IMR-90 (cell line): Measurements from ENCODE around the gene CBY1. TPM values are rescaled to one million over a fixed set of nuclear protein-coding genes. Genes with fewer than 3 reads are reported as not detected.

ENCODE experiments used
- ATAC-seq: fragments of 200-7000 bp; cut with Tn5 transposase; 2 replicates; pipeline ENCODE4 v1.9.1; 2020; ENCODE audit warnings: low read depth, mild to moderate bottlenecking, moderate library complexity
- BruUV-seq: library from RNA; stranded (reverse); fragments of 400-500 nt; replicated peaks from 2 replicates; lab custom pipeline; 2021; lab: Mats Ljungman, UMichigan
- CTCF ChIA-PET: fragments of 300-600 bp; formaldehyde crosslinking; extraction: SDS; loops from one replicate; lab custom pipeline; 2021; ENCODE audit warnings: antibody characterized with exemption; lab: Yijun Ruan, JAX
- POLR2A ChIA-PET: fragments of 300-600 bp; sonication (Branson Sonifier 250); formaldehyde crosslinking; loops from one replicate; lab custom pipeline; 2022; ENCODE audit warnings: antibody characterized with exemption; ENCODE audit not compliant: unreplicated experiment; lab: Charles Lee
- DNase-seq: peaks from one replicate; pipeline ENCODE4 v3.0.0; 2013
- H2AFZ ChIP-seq: replicated peaks from 2 replicates; pipeline ENCODE3; 2013; ENCODE audit warnings: low read length, mild to moderate bottlenecking; ENCODE audit not compliant: poor library complexity
- H2AK5ac ChIP-seq: 2 replicates; pipeline ENCODE4 v1.6.1; 2013; ENCODE audit warnings: low read depth, low read length, inconsistent platforms
- H2AK9ac ChIP-seq: replicated peaks from 2 replicates; pipeline ENCODE3; 2013; ENCODE audit warnings: mild to moderate bottlenecking, low read depth, low read length, moderate library complexity; ENCODE audit not compliant: poor library complexity
- H2BK120ac ChIP-seq: 2 replicates; pipeline ENCODE4 v1.6.1; 2013; ENCODE audit warnings: low read depth, low read length, inconsistent platforms
- H2BK15ac ChIP-seq: 3 replicates; pipeline ENCODE4 v1.6.1; 2013; ENCODE audit warnings: low read depth, low read length, inconsistent platforms
- H2BK20ac ChIP-seq: 2 replicates; pipeline ENCODE4 v1.6.1; 2013; ENCODE audit warnings: low read depth, mild to moderate bottlenecking, inconsistent platforms, low read length, moderate library complexity
- H2BK5ac ChIP-seq: 2 replicates; pipeline ENCODE4 v1.6.1; 2013; ENCODE audit warnings: mild to moderate bottlenecking, low read depth, low read length, inconsistent platforms; ENCODE audit not compliant: poor library complexity, severe bottlenecking
- H3K14ac ChIP-seq: replicated peaks from 2 replicates; pipeline ENCODE4 v1.6.1; 2013; ENCODE audit warnings: low read depth, low read length, inconsistent platforms
- H3K18ac ChIP-seq: 2 replicates; pipeline ENCODE4 v1.6.1; 2013; ENCODE audit warnings: low read depth, low read length, control low read depth
- H3K23ac ChIP-seq: 2 replicates; pipeline ENCODE4 v1.6.1; 2013; ENCODE audit warnings: low read depth, low read length, inconsistent platforms
- H3K27ac ChIP-seq: 2 replicates; pipeline ENCODE4 v1.5.1; 2013; ENCODE audit warnings: mild to moderate bottlenecking, control low read depth, low read length; ENCODE audit not compliant: insufficient read depth
- H3K27me3 ChIP-seq: 2 replicates; pipeline ENCODE4 v1.6.1; 2013; ENCODE audit warnings: low read length; ENCODE audit not compliant: control insufficient read depth, insufficient read depth
- H3K36me3 ChIP-seq: 2 replicates; pipeline ENCODE4 v1.6.1; 2013; ENCODE audit warnings: low read length, mixed read lengths; ENCODE audit not compliant: control insufficient read depth, insufficient read depth
- H3K4ac ChIP-seq: 2 replicates; pipeline ENCODE4 v1.6.1; 2013; ENCODE audit warnings: low read depth, low read length, inconsistent platforms
- H3K4me1 ChIP-seq: 2 replicates; pipeline ENCODE4 v1.6.1; 2013; ENCODE audit warnings: low read length, mixed read lengths; ENCODE audit not compliant: control insufficient read depth, insufficient read depth
- H3K4me2 ChIP-seq: 2 replicates; pipeline ENCODE4 v1.6.1; 2013; ENCODE audit warnings: low read depth, mild to moderate bottlenecking, control low read depth, low read length, moderate library complexity
- H3K4me3 ChIP-seq: 2 replicates; pipeline ENCODE4 v1.5.1; 2013; ENCODE audit warnings: low read depth, mild to moderate bottlenecking, control low read depth, low read length, moderate library complexity; ENCODE audit not compliant: insufficient read depth
- H3K56ac ChIP-seq: 2 replicates; pipeline ENCODE4 v1.6.1; 2013; ENCODE audit warnings: low read length, inconsistent platforms; ENCODE audit not compliant: insufficient read depth; ENCODE audit errors: extremely low read depth
- H3K79me1 ChIP-seq, 2 experiments: 2 replicates each; pipeline ENCODE4 v1.6.1; 2013; ENCODE audit warnings: low read length in 2 of 2, inconsistent platforms in 1 of 2, low read depth in 1 of 2
- H3K9ac ChIP-seq: 2 replicates; pipeline ENCODE4 v1.6.1; 2013; ENCODE audit warnings: low read depth, low read length, control low read depth
- H3K9me1 ChIP-seq: 2 replicates; pipeline ENCODE4 v1.6.1; 2013; ENCODE audit warnings: low read length, inconsistent platforms; ENCODE audit not compliant: insufficient read depth
- H3K9me3 ChIP-seq: 2 replicates; pipeline ENCODE4 v1.6.1; 2013; ENCODE audit warnings: low read length; ENCODE audit not compliant: control insufficient read depth, insufficient read depth
- H4K20me1 ChIP-seq: 2 replicates; pipeline ENCODE4 v1.6.1; 2013; ENCODE audit warnings: low read length, inconsistent platforms; ENCODE audit not compliant: insufficient read depth
- H4K5ac ChIP-seq: 2 replicates; pipeline ENCODE4 v1.6.1; 2013; ENCODE audit warnings: mild to moderate bottlenecking, low read depth, low read length, control low read depth
- H4K8ac ChIP-seq, 2 experiments: 2 replicates each; pipeline ENCODE4 v1.6.1; 2013; ENCODE audit warnings: low read depth in 2 of 2, low read length in 2 of 2, control low read depth in 1 of 2, inconsistent platforms in 1 of 2
- H4K91ac ChIP-seq: 2 replicates; pipeline ENCODE4 v1.6.1; 2013; ENCODE audit warnings: low read depth, low read length, inconsistent platforms; ENCODE audit not compliant: insufficient read depth
- BHLHE40 ChIP-seq: fragments of 150-350 bp; IDR thresholded peaks from 2 replicates; pipeline ENCODE4 v1.6.1; 2016; ENCODE audit warnings: mild to moderate bottlenecking, low read depth, low read length
- CEBPB ChIP-seq: IDR thresholded peaks from 2 replicates; pipeline ENCODE4 v1.6.1; 2012; ENCODE audit warnings: low read depth, low read length, improper control_type of control experiment
- CHD1 ChIP-seq: IDR thresholded peaks from 2 replicates; pipeline ENCODE4 v1.6.1; 2012; ENCODE audit warnings: low read depth, low read length, improper control_type of control experiment
- FOS ChIP-seq: fragments of 150-350 bp; IDR thresholded peaks from 2 replicates; pipeline ENCODE4 v1.6.1; 2016; ENCODE audit warnings: low read depth, low read length
- MAFK ChIP-seq: IDR thresholded peaks from 2 replicates; pipeline ENCODE4 v1.6.1; 2012; ENCODE audit warnings: low read depth, low read length, improper control_type of control experiment
- MAZ ChIP-seq: IDR thresholded peaks from 2 replicates; pipeline ENCODE4 v1.6.1; 2012; ENCODE audit warnings: low read depth, mild to moderate bottlenecking, low read length, improper control_type of control experiment, moderate library complexity, borderline replicate concordance
- NFE2L2 ChIP-seq: fragments of 150-350 bp; IDR thresholded peaks from 2 replicates; pipeline ENCODE4 v1.6.1; 2016; ENCODE audit warnings: low read depth, mild to moderate bottlenecking, low read length
- POLR2A ChIP-seq: IDR thresholded peaks from 2 replicates; pipeline ENCODE4 v1.6.1; 2012; ENCODE audit warnings: mild to moderate bottlenecking, low read depth, low read length
- RAD21 ChIP-seq: IDR thresholded peaks from 2 replicates; pipeline ENCODE4 v1.6.1; 2012; ENCODE audit warnings: low read length, improper control_type of control experiment
- RCOR1 ChIP-seq: IDR thresholded peaks from 2 replicates; pipeline ENCODE4 v1.6.1; 2012; ENCODE audit warnings: mild to moderate bottlenecking, low read length, improper control_type of control experiment; ENCODE audit not compliant: insufficient replicate concordance
- RFX5 ChIP-seq: IDR thresholded peaks from 2 replicates; pipeline ENCODE4 v1.8.0; 2012; ENCODE audit warnings: low read depth, mild to moderate bottlenecking, low read length, moderate library complexity
- SMC3 ChIP-seq: fragments of 150-350 bp; IDR thresholded peaks from 2 replicates; pipeline ENCODE4 v1.6.1; 2016; ENCODE audit warnings: low read depth, mild to moderate bottlenecking, antibody characterized with exemption, low read length, moderate library complexity
- WGBS, 2 experiments: methylation state at CpG; one replicate each; pipeline versions ENCODE4 v1.1.5 to v1.1.7; 2013; ENCODE audit warnings: missing lambda C conversion rate in 2 of 2; ENCODE audit not compliant: insufficient read length in 1 of 2; ENCODE audit errors: extremely low coverage in 2 of 2; 5-methylcytosine and 5-hydroxymethylcytosine counted together
- dilution Hi-C: fragments of 300-500 bp; cut with HindIII; formaldehyde crosslinking; loops from one replicate; pipeline ENCODE4 v1.14.3; 2018; ENCODE audit warnings: low sequenced_read_pairs; ENCODE audit not compliant: unreplicated experiment
- in situ Hi-C: fragments of 300-500 bp; cut with MboI; formaldehyde crosslinking; loops from 3 replicates; pipeline ENCODE4 v1.14.3; 2019; ENCODE audit warnings: low sequenced_read_pairs, inconsistent platforms, mixed read lengths
- intact Hi-C: fragments of 100-400 bp; cut with micrococcal nuclease; formaldehyde crosslinking; loops from 2 replicates; pipeline ENCODE4 v1.10.0; 2022
- polyA plus RNA-seq, 3 experiments: library from polyadenylated mRNA; depleted of rRNA; stranded (reverse); fragments of >200 nt; gene quantifications; 2 replicates each; pipeline ENCODE4 v1.2.3, GENCODE V29; 2012; ENCODE audit warnings: low replicate concordance in 1 of 3
- total RNA-seq: library from RNA; depleted of rRNA; stranded (reverse); fragments of >200 nt; gene quantifications from 2 replicates; pipeline ENCODE4 v1.2.3, GENCODE V29; 2012
- TF ChIP-seq, protein P1 (sequence below): fragments of 150-350 bp; IDR thresholded peaks from 2 replicates; pipeline ENCODE4 v1.6.1; 2017; ENCODE audit warnings: mild to moderate bottlenecking, antibody characterized with exemption, low read length, low read depth
- TF ChIP-seq, protein P2 (sequence below): fragments of 150-350 bp; IDR thresholded peaks from 2 replicates; pipeline ENCODE4 v1.6.1; 2016; ENCODE audit warnings: low read depth, mild to moderate bottlenecking, low read length, moderate library complexity, borderline replicate concordance
- TF ChIP-seq, protein P3 (sequence below): conservative IDR thresholded peaks from 2 replicates; pipeline ENCODE4 v1.5.1; 2012; ENCODE audit warnings: mild to moderate bottlenecking, low read depth, low read length, improper control_type of control experiment

The CBY1 gene
- total and polyA plus RNA-seq, 2 of the 4 experiments (the other 2 are of a cell fraction), result 13.8 to 30.0 TPM

DNA sequence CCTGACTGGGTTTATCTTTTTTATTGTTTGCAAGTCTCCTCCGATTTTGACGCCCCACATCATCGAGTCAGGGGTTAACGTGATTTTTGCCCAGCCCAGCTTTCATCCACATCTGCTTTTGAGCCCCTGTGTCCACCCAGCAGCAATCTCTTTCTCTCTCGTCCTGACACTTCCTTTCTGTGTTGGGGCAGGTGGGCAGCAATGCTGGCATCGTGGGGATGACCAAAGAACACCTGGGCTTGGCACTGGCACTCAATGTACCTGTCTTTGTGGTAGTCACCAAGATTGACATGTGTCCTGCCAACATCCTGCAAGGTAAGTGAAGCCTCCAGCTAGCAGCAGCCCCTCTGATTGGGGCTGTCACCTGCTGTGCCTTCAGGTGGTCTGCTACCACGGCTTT is 65.1 kb downstream of the CBY1 start:
- H3K4me2 ChIP-seq, result no peak overlapping the region
- intact Hi-C loops, result no loop called here

More for the DNA sequence above, 65.1 kb downstream of the CBY1 start:
- Histone ChIP-seq H3K79me1 (peaks cover 26 to 70% of the 10 kb centered on the region in 2 experiments), H3K4ac (no peak overlapping the region), H2BK120ac (no peak overlapping the region), H4K8ac (no peak overlapping the region), H4K91ac (no peak overlapping the region), H4K5ac (no peak overlapping the region), H2AFZ (no peak overlapping the region), H3K23ac (no peak overlapping the region), H2BK5ac (no peak overlapping the region), H3K4me1 (peaks cover 2% of the 10 kb centered on the region), H3K56ac (no peak overlapping the region), H3K14ac (no peak overlapping the region), H3K9me1 (peaks cover 13% of the 10 kb centered on the region; the same call in 1 of the 2 replicates), H3K18ac (no peak overlapping the region), H3K27me3 (no peaks in the 10 kb centered on the region), H2AK9ac (no peak overlapping the region), H3K4me3 (no peak overlapping the region), H3K9ac (no peak overlapping the region), H2BK20ac (no peak overlapping the region), H2BK15ac (no peak overlapping the region), H4K20me1 (peaks cover 18% of the 10 kb centered on the region), H2AK5ac (no peak overlapping the region), H3K9me3 (no peaks in the 10 kb centered on the region), H3K36me3 (peaks cover 50% of the 10 kb centered on the region), H3K27ac (no peak overlapping the region)
- in situ Hi-C loops, result no loop called here
- 100% methylated on average over 1 of the region's 7 CpGs; no CpG with 5 or more reads in 1 of the 2 experiments for WGBS, 2 experiments
- TF ChIP-seq MAFK, result no peak
- TF ChIP-seq, protein P1, sequence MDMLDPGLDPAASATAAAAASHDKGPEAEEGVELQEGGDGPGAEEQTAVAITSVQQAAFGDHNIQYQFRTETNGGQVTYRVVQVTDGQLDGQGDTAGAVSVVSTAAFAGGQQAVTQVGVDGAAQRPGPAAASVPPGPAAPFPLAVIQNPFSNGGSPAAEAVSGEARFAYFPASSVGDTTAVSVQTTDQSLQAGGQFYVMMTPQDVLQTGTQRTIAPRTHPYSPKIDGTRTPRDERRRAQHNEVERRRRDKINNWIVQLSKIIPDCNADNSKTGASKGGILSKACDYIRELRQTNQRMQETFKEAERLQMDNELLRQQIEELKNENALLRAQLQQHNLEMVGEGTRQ, result no peak
- TF ChIP-seq, protein P2, sequence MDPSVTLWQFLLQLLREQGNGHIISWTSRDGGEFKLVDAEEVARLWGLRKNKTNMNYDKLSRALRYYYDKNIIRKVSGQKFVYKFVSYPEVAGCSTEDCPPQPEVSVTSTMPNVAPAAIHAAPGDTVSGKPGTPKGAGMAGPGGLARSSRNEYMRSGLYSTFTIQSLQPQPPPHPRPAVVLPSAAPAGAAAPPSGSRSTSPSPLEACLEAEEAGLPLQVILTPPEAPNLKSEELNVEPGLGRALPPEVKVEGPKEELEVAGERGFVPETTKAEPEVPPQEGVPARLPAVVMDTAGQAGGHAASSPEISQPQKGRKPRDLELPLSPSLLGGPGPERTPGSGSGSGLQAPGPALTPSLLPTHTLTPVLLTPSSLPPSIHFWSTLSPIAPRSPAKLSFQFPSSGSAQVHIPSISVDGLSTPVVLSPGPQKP, result no peak
- TF ChIP-seq CEBPB, result no peak
- TF ChIP-seq RAD21, result no peak
- no peak for TF ChIP-seq POLR2A
- TF ChIP-seq, protein P3, sequence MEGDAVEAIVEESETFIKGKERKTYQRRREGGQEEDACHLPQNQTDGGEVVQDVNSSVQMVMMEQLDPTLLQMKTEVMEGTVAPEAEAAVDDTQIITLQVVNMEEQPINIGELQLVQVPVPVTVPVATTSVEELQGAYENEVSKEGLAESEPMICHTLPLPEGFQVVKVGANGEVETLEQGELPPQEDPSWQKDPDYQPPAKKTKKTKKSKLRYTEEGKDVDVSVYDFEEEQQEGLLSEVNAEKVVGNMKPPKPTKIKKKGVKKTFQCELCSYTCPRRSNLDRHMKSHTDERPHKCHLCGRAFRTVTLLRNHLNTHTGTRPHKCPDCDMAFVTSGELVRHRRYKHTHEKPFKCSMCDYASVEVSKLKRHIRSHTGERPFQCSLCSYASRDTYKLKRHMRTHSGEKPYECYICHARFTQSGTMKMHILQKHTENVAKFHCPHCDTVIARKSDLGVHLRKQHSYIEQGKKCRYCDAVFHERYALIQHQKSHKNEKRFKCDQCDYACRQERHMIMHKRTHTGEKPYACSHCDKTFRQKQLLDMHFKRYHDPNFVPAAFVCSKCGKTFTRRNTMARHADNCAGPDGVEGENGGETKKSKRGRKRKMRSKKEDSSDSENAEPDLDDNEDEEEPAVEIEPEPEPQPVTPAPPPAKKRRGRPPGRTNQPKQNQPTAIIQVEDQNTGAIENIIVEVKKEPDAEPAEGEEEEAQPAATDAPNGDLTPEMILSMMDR, result no peak
- TF ChIP-seq SMC3, result no peak
- TF ChIP-seq NFE2L2, result no peak
- TF ChIP-seq CHD1, result no peak
- TF ChIP-seq FOS, result no peak
- no peak for TF ChIP-seq BHLHE40
- no peak for TF ChIP-seq RCOR1
- no peak for TF ChIP-seq MAZ
- no peak for TF ChIP-seq RFX5
- dilution Hi-C loops, result no loop called here
- no TSS peak for BruUV-seq
- ChIA-PET POLR2A (no interaction called here), CTCF (no interaction called here)
- ATAC-seq (no peak), DNase-seq (no peak)
